A549 treated with Mapracorat at 1 μM for 4 hours (cell line): ENCODE data around the gene PLCZ1. TPM values are rescaled to one million over a fixed set of nuclear protein-coding genes. Genes with fewer than 3 reads are reported as not detected.

Source experiments
- total RNA-seq: library from RNA; stranded (reverse); fragments of 200-300 nt; extraction: Qiagen RNA extraction; gene quantifications from 5 replicates; pipeline ENCODE4 v1.2.3, GENCODE V29; 2022

The PLCZ1 gene, protein sequence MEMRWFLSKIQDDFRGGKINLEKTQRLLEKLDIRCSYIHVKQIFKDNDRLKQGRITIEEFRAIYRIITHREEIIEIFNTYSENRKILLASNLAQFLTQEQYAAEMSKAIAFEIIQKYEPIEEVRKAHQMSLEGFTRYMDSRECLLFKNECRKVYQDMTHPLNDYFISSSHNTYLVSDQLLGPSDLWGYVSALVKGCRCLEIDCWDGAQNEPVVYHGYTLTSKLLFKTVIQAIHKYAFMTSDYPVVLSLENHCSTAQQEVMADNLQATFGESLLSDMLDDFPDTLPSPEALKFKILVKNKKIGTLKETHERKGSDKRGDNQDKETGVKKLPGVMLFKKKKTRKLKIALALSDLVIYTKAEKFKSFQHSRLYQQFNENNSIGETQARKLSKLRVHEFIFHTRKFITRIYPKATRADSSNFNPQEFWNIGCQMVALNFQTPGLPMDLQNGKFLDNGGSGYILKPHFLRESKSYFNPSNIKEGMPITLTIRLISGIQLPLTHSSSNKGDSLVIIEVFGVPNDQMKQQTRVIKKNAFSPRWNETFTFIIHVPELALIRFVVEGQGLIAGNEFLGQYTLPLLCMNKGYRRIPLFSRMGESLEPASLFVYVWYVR
- not detected in 5 replicates for total RNA-seq

DNA sequence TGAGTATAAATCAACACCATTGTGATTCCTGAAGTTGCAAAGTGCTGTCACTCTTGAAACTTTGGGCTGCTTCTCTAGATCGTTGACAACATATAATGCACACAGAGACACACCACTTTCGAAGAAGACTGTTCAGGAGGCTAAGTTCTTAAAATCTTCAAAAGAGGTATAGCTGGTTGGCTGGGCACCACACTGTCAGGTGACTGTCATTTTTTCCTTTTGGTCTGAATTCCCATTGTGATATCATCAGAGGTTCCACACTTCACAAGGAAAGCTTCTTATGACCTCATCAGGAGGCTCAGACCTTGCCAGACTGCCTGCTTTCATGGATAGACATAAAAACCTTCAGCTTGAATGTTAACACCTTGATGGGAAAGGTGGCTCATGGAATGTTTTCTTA is at the start of gene PLCZ1, which contains the start of gene CAPZA3:
Gene PLCZ1, minus strand, starts transcription at position 194 of the 400 bp plus-strand sequence. CDS start 641 bp downstream, outside the sequence.
Gene CAPZA3, plus strand, starts transcription at position 301 of the 400 bp plus-strand sequence. CDS start 150 bp downstream, outside the sequence.

Other genes starting within 250 kb of the PLCZ1 start
- gene CAPZA3, start 107 bp upstream of the PLCZ1 start, total RNA-seq: not detected in 5 replicates